Upper lobe of left lung (tissue), 6 donors: ENCODE measurements around the gene MICALL1. TPM values are rescaled to one million over a fixed set of nuclear protein-coding genes. Genes with fewer than 3 reads are reported as not detected.

Experiments
- ATAC-seq, 2 donors: fragments of 200-7000 bp; cut with Tn5 transposase; one replicate each; pipeline ENCODE4 v1.9.1; 2022; ENCODE audit warnings: mild to moderate bottlenecking in 2 of 2, moderate library complexity in 2 of 2; ENCODE audit not compliant: low FRiP score in 2 of 2
- DNase-seq, 2 donors: peaks; one replicate each; pipeline ENCODE4 v3.0.0-alpha.2; 2019 to 2020
- H3K27ac ChIP-seq, 4 donors: fragments of 200-600 bp; sonication (generic); one replicate each; pipeline ENCODE4 v1.5.1; 2016 to 2019
- H3K27me3 ChIP-seq, 4 donors: fragments of 200-600 bp; sonication (generic); one replicate each; pipeline ENCODE4 v1.5.1; 2017 to 2019
- H3K36me3 ChIP-seq, 4 donors: fragments of 200-600 bp; sonication (generic); one replicate each; pipeline ENCODE4 v1.5.1; 2016 to 2019
- H3K4me1 ChIP-seq, 4 donors: fragments of 200-600 bp; sonication (generic); one replicate each; pipeline ENCODE4 v1.5.1; 2018 to 2019
- H3K4me3 ChIP-seq, 4 donors: fragments of 200-600 bp; sonication (generic); one replicate each; pipeline ENCODE4 v1.5.1; 2017 to 2019; ENCODE audit warnings: mild to moderate bottlenecking in 2 of 4, moderate library complexity in 1 of 4
- H3K9me3 ChIP-seq, 4 donors: fragments of 200-600 bp; sonication (generic); one replicate each; pipeline ENCODE4 v1.5.1; 2018 to 2019
- CTCF ChIP-seq, 6 experiments: fragments of 450-650 bp in 4 of 6; fragments of 200-600 bp in 2 of 6; sonication (generic) in 2 of 6; IDR thresholded peaks; one replicate each; pipeline ENCODE4 v1.5.1; 2016 to 2019; ENCODE audit warnings: antibody characterized with exemption in 6 of 6
- EP300 ChIP-seq, 4 donors: sonication (generic); formaldehyde crosslinking; IDR thresholded peaks; one replicate each; pipeline ENCODE4 v1.5.1; 2017; ENCODE audit warnings: antibody characterized with exemption in 4 of 4, control low read depth in 2 of 4
- POLR2A ChIP-seq, 4 donors: fragments of 450-650 bp; IDR thresholded peaks; one replicate each; pipeline ENCODE4 v1.5.1; 2016 to 2017; ENCODE audit warnings: antibody characterized with exemption in 4 of 4, mild to moderate bottlenecking in 2 of 4
- POLR2AphosphoS5 ChIP-seq, 2 donors: sonication (generic); formaldehyde crosslinking; IDR thresholded peaks; one replicate each; pipeline ENCODE4 v1.5.1; 2017; ENCODE audit warnings: antibody characterized with exemption in 2 of 2
- WGBS, 2 donors: methylation state at CpG; one replicate each; pipeline ENCODE4 v1.1.5; 2017 to 2018; 5-methylcytosine and 5-hydroxymethylcytosine counted together
- total RNA-seq, 6 donors: library from RNA; depleted of rRNA in 4 of 6; stranded (reverse); fragments of >200 nt in 4 of 6; gene quantifications; one replicate each; pipeline versions ENCODE4 v1.1.0 to v1.2.1, GENCODE V29; 2016 to 2021
- donor health status: DM: no; HTN: no; CAD: no; lungs with moderate emphysema.
- donor health status: DM: no; HTN: yes; CAD: no; lungs with severe emphysema.

The MICALL1 gene
- total RNA-seq, 6 donors from 2014 or later, result 24.3 to 47.1 (median 37.3) TPM

- DNase-seq, result peak; percentile 75 to 83
- WGBS, 2 donors, result 45 to 100% methylated on average over 1 to 8 of the region's 9 CpGs
- TF ChIP-seq CTCF (IDR thresholded peaks at IDR 0.05), result no peak
- no peak for TF ChIP-seq POLR2A (IDR thresholded peaks at IDR 0.05)
- Histone ChIP-seq H3K27ac (peak overlapping the region; percentile 17 to 75 (median 50)), H3K36me3 (no peaks in the 10 kb centered on the region), H3K27me3 (no peaks in the 10 kb centered on the region), H3K4me1 (peaks cover 42 to 54% (median 49%) of the 10 kb centered on the region in 4 donors), H3K4me3 (no peak overlapping the region), H3K9me3 (no peaks in the 10 kb centered on the region)
- peak in 1 of 2 donors; percentile 64 for ATAC-seq
Observed at GRCh38 chr22:37898441-37899181, 7.5 kb upstream of the MICALL1 start.

GRCh38 chr22:37904572-37905533 is 1.2 kb upstream of the MICALL1 start:
- ATAC-seq (peak; percentile 44 to 88), DNase-seq (peak in 1 of 2 donors; percentile 50)
- Histone ChIP-seq H3K4me1 (peaks cover 21 to 37% (median 28%) of the 10 kb centered on the region in 4 donors), H3K4me3 (peak overlapping the region in 1 of 4 donors; percentile 69), H3K9me3 (no peaks in the 10 kb centered on the region), H3K27me3 (no peaks in the 10 kb centered on the region), H3K27ac (peak overlapping the region; percentile 78 to 96 (median 82)), H3K36me3 (no peaks in the 10 kb centered on the region)
- WGBS, 2 donors, result 80 to 83% methylated on average over 8 to 10 of the region's 10 CpGs
- TF ChIP-seq CTCF (IDR thresholded peaks at IDR 0.05) (no peak), POLR2AphosphoS5 (IDR thresholded peaks at IDR 0.05) (peak in 1 of 2 donors; percentile 42)

GRCh38 chr22:37906364-37907008 is 389 bp downstream of the MICALL1 start:
- ATAC-seq, result no peak
- Histone ChIP-seq H3K9me3 (no peaks in the 10 kb centered on the region), H3K36me3 (no peaks in the 10 kb centered on the region), H3K4me1 (peaks cover 16 to 39% (median 28%) of the 10 kb centered on the region in 4 donors), H3K4me3 (peak overlapping the region; percentile 23 to 92 (median 79)), H3K27me3 (no peaks in the 10 kb centered on the region), H3K27ac (peak overlapping the region; percentile 82 to 96 (median 84))
- DNase-seq, result peak in 1 of 2 donors; percentile 88
- 4% methylated on average over 5 of the region's 75 CpGs; no CpG with 5 or more reads in 1 of the 2 donors for WGBS, 2 donors
- TF ChIP-seq EP300 (IDR thresholded peaks at IDR 0.05), result no peak
- no peak for TF ChIP-seq POLR2AphosphoS5 (IDR thresholded peaks at IDR 0.05)
- no peak for TF ChIP-seq CTCF (IDR thresholded peaks at IDR 0.05)
- TF ChIP-seq POLR2A (IDR thresholded peaks at IDR 0.05), result no peak

- peaks cover 0 to 5% (median 4%) of the 10 kb centered on the region in 4 donors for H3K36me3 ChIP-seq
- ATAC-seq (no peak), DNase-seq (no peak)
- H3K9me3 ChIP-seq, result no peaks in the 10 kb centered on the region
- H3K4me1 ChIP-seq, result peaks cover 20 to 46% (median 26%) of the 10 kb centered on the region in 4 donors
- no peaks in the 10 kb centered on the region for H3K27me3 ChIP-seq
- H3K27ac ChIP-seq, result peak overlapping the region; percentile 82 to 96 (median 84)
- H3K4me3 ChIP-seq, result peak overlapping the region; percentile 23 to 92 (median 79)
- WGBS, 2 donors, result 37 to 43% methylated on average over 9 to 19 of the region's 19 CpGs
- TF ChIP-seq CTCF (IDR thresholded peaks at IDR 0.05), result no peak
- no peak for TF ChIP-seq POLR2A (IDR thresholded peaks at IDR 0.05)
- no peak for TF ChIP-seq POLR2AphosphoS5 (IDR thresholded peaks at IDR 0.05)
- no peak for TF ChIP-seq EP300 (IDR thresholded peaks at IDR 0.05)
Observed at GRCh38 chr22:37907036-37907954, 1.2 kb downstream of the MICALL1 start.
